ENCODE data around the gene COX20.

Gene COX20

GRCh38 chr1:244851546-244852231 is 16.2 kb downstream of the COX20 start:
- DNase-seq (ENCODE audit: insufficient read length, low spot score) (no peak), FAIRE-seq (no peak)
- TF ChIP-seq POLR2A (IDR thresholded peaks at IDR 0.05; ENCODE audit: low read depth, low read length), result no peak

GRCh38 chr1:244852694-244853093 is 17.2 kb downstream of the COX20 start:
- DNase-seq (ENCODE audit: insufficient read length, low spot score) (no peak), FAIRE-seq (no peak)
- no peak for TF ChIP-seq POLR2A (IDR thresholded peaks at IDR 0.05; ENCODE audit: low read depth, low read length)

- FAIRE-seq (no peak), DNase-seq (ENCODE audit: insufficient read length, low spot score) (no peak)
- no peak for TF ChIP-seq POLR2A (IDR thresholded peaks at IDR 0.05; ENCODE audit: low read depth, low read length)
Measured at GRCh38 chr1:244854166-244854565, 18.7 kb downstream of the COX20 start.

GRCh38 chr1:244854865-244855578 is 19.6 kb downstream of the COX20 start:
- TF ChIP-seq POLR2A (IDR thresholded peaks at IDR 0.05; ENCODE audit: low read depth, low read length), result no peak
- FAIRE-seq (no peak), DNase-seq (ENCODE audit: insufficient read length, low spot score) (no peak)

GRCh38 chr1:244857761-244858160 is 22.3 kb downstream of the COX20 start:
- no peak for TF ChIP-seq POLR2A (IDR thresholded peaks at IDR 0.05; ENCODE audit: low read depth, low read length)
- no peak for FAIRE-seq

GRCh38 chr1:244858357-244858756 is 22.9 kb downstream of the COX20 start:
- FAIRE-seq (no peak), DNase-seq (ENCODE audit: insufficient read length, low spot score) (no peak)
- TF ChIP-seq POLR2A (IDR thresholded peaks at IDR 0.05; ENCODE audit: low read depth, low read length), result no peak

More at GRCh38 chr1:244857761-244858160, 22.3 kb downstream of the COX20 start:
- no peak for DNase-seq (ENCODE audit: insufficient read length, low spot score)

- DNase-seq (ENCODE audit: insufficient read length, low spot score), result no peak
- no peak for FAIRE-seq
- no peak for TF ChIP-seq POLR2A (IDR thresholded peaks at IDR 0.05; ENCODE audit: low read depth, low read length)
Measured at GRCh38 chr1:244860078-244860477, 24.6 kb downstream of the COX20 start.

GRCh38 chr1:244860914-244861610 is 25.6 kb downstream of the COX20 start:
- FAIRE-seq, result no peak
- TF ChIP-seq POLR2A (IDR thresholded peaks at IDR 0.05; ENCODE audit: low read depth, low read length), result no peak
- no peak for DNase-seq (ENCODE audit: insufficient read length, low spot score)

- no peak for FAIRE-seq
- TF ChIP-seq POLR2A (IDR thresholded peaks at IDR 0.05; ENCODE audit: low read depth, low read length), result no peak
- DNase-seq (ENCODE audit: insufficient read length, low spot score), result no peak
Measured at GRCh38 chr1:244861683-244862082, 26.2 kb downstream of the COX20 start.

GRCh38 chr1:244862354-244862698 is 26.9 kb downstream of the COX20 start:
- no peak for DNase-seq (ENCODE audit: insufficient read length, low spot score)
- no peak for FAIRE-seq
- no peak for TF ChIP-seq POLR2A (IDR thresholded peaks at IDR 0.05; ENCODE audit: low read depth, low read length)

- no peak for FAIRE-seq
- TF ChIP-seq POLR2A (IDR thresholded peaks at IDR 0.05; ENCODE audit: low read depth, low read length), result 0 out of 2 replicates have a peak, but pooled peaks have one; percentile 32
Measured at GRCh38 chr1:244862699-244863490, 27.4 kb downstream of the COX20 start.

GRCh38 chr1:244863491-244864252 is 28.2 kb downstream of the COX20 start:
- FAIRE-seq (no peak), DNase-seq (ENCODE audit: insufficient read length, low spot score) (peak; percentile 5)
- no peak for TF ChIP-seq POLR2A (IDR thresholded peaks at IDR 0.05; ENCODE audit: low read depth, low read length)

More at GRCh38 chr1:244862699-244863490, 27.4 kb downstream of the COX20 start:
- DNase-seq (ENCODE audit: insufficient read length, low spot score), result peak; percentile 79

All from H54 (cell line).